ENCODE data around the gene FAM81A. TPM values are rescaled to one million over a fixed set of nuclear protein-coding genes. Genes with fewer than 3 reads are reported as not detected.

FAM81A gene
- total and polyA plus RNA-seq, 12 donors = 0.08 to 0.96 (median 0.28) TPM; not detected in 4

- no peak for TF ChIP-seq CTCF (IDR thresholded peaks at IDR 0.05)
- no peak for TF ChIP-seq POLR2A (IDR thresholded peaks at IDR 0.05)
- Histone ChIP-seq H3K4me3 (no peak overlapping the region), H3K27me3 (no peaks in the 10 kb centered on the region), H3K27ac (no peak overlapping the region), H3K36me3 (replicated peaks in 1 of 2) (no peaks in the 10 kb centered on the region), H3K4me1 (replicated peaks in 1 of 2) (no peaks in the 10 kb centered on the region), H3K9me3 (replicated peaks in 1 of 3) (no peaks in the 10 kb centered on the region)
- no peak for DNase-seq
- 59 to 65% (median 62%) methylated on average over 5 of the region's 5 CpGs for WGBS, 4 donors
- intact Hi-C loops (cut with DNase I) = loop anchor here (5.0 to 10.0 kb wide), 4 partner anchors 244 to 509 kb away; no protein-coding TSS in a partner anchor
Measured at GRCh38 chr15:59491062-59491461, 53.1 kb downstream of the FAM81A start.

GRCh38 chr15:59492389-59493377, 54.7 kb downstream of the FAM81A start:
- no peak overlapping the region for H3K27ac ChIP-seq
- TF ChIP-seq CTCF (IDR thresholded peaks at IDR 0.05) = peak; percentile 73 to 92 (median 85)
- TF ChIP-seq POLR2A (IDR thresholded peaks at IDR 0.05) = no peak
- no peaks in the 10 kb centered on the region for H3K27me3 ChIP-seq
- no peak overlapping the region for H3K4me3 ChIP-seq
- no peaks in the 10 kb centered on the region for H3K9me3 ChIP-seq (replicated peaks in 1 of 3)
- peak; percentile 47 to 84 (median 61) for DNase-seq
- intact Hi-C loops (cut with DNase I) = loop anchor here (5.0 to 10.0 kb wide), 4 partner anchors 245 to 510 kb away; no protein-coding TSS in a partner anchor
- H3K4me1 ChIP-seq (replicated peaks in 1 of 2) = no peaks in the 10 kb centered on the region
- no peaks in the 10 kb centered on the region for H3K36me3 ChIP-seq (replicated peaks in 1 of 2)
- 11 to 14% (median 12%) methylated on average over 11 of the region's 11 CpGs for WGBS, 4 donors

GRCh38 chr15:59501597-59501996, 63.6 kb downstream of the FAM81A start:
- Histone ChIP-seq H3K4me3 (no peak overlapping the region), H3K27me3 (no peaks in the 10 kb centered on the region), H3K27ac (no peak overlapping the region), H3K9me3 (replicated peaks in 1 of 3) (no peaks in the 10 kb centered on the region), H3K4me1 (replicated peaks in 1 of 2) (no peaks in the 10 kb centered on the region), H3K36me3 (replicated peaks in 1 of 2) (no peaks in the 10 kb centered on the region)
- WGBS, 4 donors = 31 to 45% (median 39%) methylated on average over 5 of the region's 5 CpGs
- intact Hi-C loops (cut with DNase I) = no loop called here
- TF ChIP-seq CTCF (IDR thresholded peaks at IDR 0.05) = peak in 5 of 6 experiments; percentile 8 to 45 (median 39)
- TF ChIP-seq POLR2A (IDR thresholded peaks at IDR 0.05) = no peak
- DNase-seq = peak in 5 of 7 donors; percentile 17 to 57 (median 32)

- no peak for DNase-seq
- Histone ChIP-seq H3K27ac (no peak overlapping the region), H3K4me3 (no peak overlapping the region), H3K27me3 (no peaks in the 10 kb centered on the region), H3K36me3 (replicated peaks in 1 of 2) (no peaks in the 10 kb centered on the region), H3K4me1 (replicated peaks in 1 of 2) (no peaks in the 10 kb centered on the region), H3K9me3 (replicated peaks in 1 of 3) (no peaks in the 10 kb centered on the region)
- intact Hi-C loops (cut with DNase I) = no loop called here
- WGBS, 4 donors = 85 to 95% (median 88%) methylated on average over 2 of the region's 2 CpGs
- TF ChIP-seq POLR2A (IDR thresholded peaks at IDR 0.05) (no peak), CTCF (IDR thresholded peaks at IDR 0.05) (no peak)
Measured at GRCh38 chr15:59515190-59515589, 77.2 kb downstream of the FAM81A start.
